ENCODE data around the gene INAFM2. TPM values are rescaled to one million over a fixed set of nuclear protein-coding genes. Genes with fewer than 3 reads are reported as not detected.

Gene INAFM2
- total and polyA plus RNA-seq, 9 of the 15 experiments (the other 6 are each of a cell fraction or from before 2014, with no cell fraction given) = 11.8 to 43.1 (median 27.2) TPM

GRCh38 chr15:40338041-40338657 lies 14.7 kb downstream of the INAFM2 start (continued):
- no peak for TF ChIP-seq ZNF318 (IDR thresholded peaks at IDR 0.05; ENCODE audit: borderline replicate concordance in 1 of 2, low read depth in 1 of 2)
- TF ChIP-seq BRF2 (IDR thresholded peaks at IDR 0.05; ENCODE audit: borderline replicate concordance, insufficient read depth, insufficient read length) = no peak
- TF ChIP-seq WHSC1 (IDR thresholded peaks at IDR 0.05; ENCODE audit: low read length) = no peak
- no peak for TF ChIP-seq PTTG1 (tag; IDR thresholded peaks at IDR 0.05; ENCODE audit: low read depth)
- TF ChIP-seq SNAPC5 (CRISPR knock-in tag; IDR thresholded peaks at IDR 0.05) = no peak
- no peak for TF ChIP-seq HDAC2 (IDR thresholded peaks at IDR 0.05)
- TF ChIP-seq ZNF165 (CRISPR knock-in tag; IDR thresholded peaks at IDR 0.05; ENCODE audit: borderline replicate concordance) = no peak
- no peak for TF ChIP-seq AFF4 (CRISPR knock-in tag; IDR thresholded peaks at IDR 0.05)
- no peak for TF ChIP-seq CCNT2 (IDR thresholded peaks at IDR 0.05; ENCODE audit: borderline replicate concordance, extremely low read depth, insufficient read length, low read depth, low read length)
- TF ChIP-seq OTX1 (CRISPR knock-in tag; IDR thresholded peaks at IDR 0.05) = no peak
- no peak for TF ChIP-seq NR2F6 (CRISPR knock-in tag; IDR thresholded peaks at IDR 0.05)
- peak; percentile 35 for TF ChIP-seq JUND (IDR thresholded peaks at IDR 0.05; ENCODE audit: borderline replicate concordance, low read depth, low read length)
- no peak; the same call in 2 of the 3 replicates for TF ChIP-seq JUND (tag; IDR thresholded peaks at IDR 0.05; ENCODE audit: borderline replicate concordance, low read depth, low read length)
- TF ChIP-seq CCAR2 (IDR thresholded peaks at IDR 0.05; ENCODE audit: low read depth, low read length) = no peak

Data from K562 (cell line).